ENCODE data around the gene UGDH. TPM values are rescaled to one million over a fixed set of nuclear protein-coding genes. Genes with fewer than 3 reads are reported as not detected.

UGDH gene
- total and polyA plus RNA-seq, 2 of the 8 experiments (the other 6 are each of a cell fraction or from before 2014, with no cell fraction given): 32.0 to 128 TPM

- Histone ChIP-seq H3K4ac (replicated peaks; ENCODE audit: insufficient read length, low read depth, low read length) (no peak overlapping the region), H2AK5ac (ENCODE audit: low read depth, low read length) (no peak overlapping the region), H2BK5ac (ENCODE audit: low read depth, low read length) (no peak overlapping the region), H3K23me2 (ENCODE audit: low read depth, low read length) (no peaks in the 10 kb centered on the region), H3K4me1 (replicated peaks in 1 of 4; ENCODE audit: control insufficient read depth in 3 of 4, insufficient read depth in 4 of 4, low read length in 3 of 4) (peaks cover 0 to 3% (median 0%) of the 10 kb centered on the region in 4 experiments; a peak in 1 of 7 replicates), H3K56ac (replicated peaks; ENCODE audit: insufficient read length, low read depth, low read length) (no peak overlapping the region), H3K14ac (ENCODE audit: insufficient read length) (no peak overlapping the region), H4K20me1 (replicated peaks in 1 of 2; ENCODE audit: control insufficient read depth in 1 of 2, insufficient read depth in 2 of 2, low read length in 2 of 2) (no peaks in the 10 kb centered on the region), H3K36me3 (ENCODE audit: control insufficient read depth in 2 of 4, insufficient read depth in 4 of 4, low read length in 3 of 4) (peaks cover 0 to under 1% (median 0%) of the 10 kb centered on the region in 4 experiments; a peak in 1 of 8 replicates), H3K4me3 (ENCODE audit: extremely low read depth in 1 of 4, insufficient read depth in 2 of 4, low read depth in 3 of 4, low read length in 4 of 4) (no peak overlapping the region), H3K27ac (ENCODE audit: low read depth, low read length) (no peak overlapping the region), H2BK120ac (replicated peaks; ENCODE audit: low read depth, low read length) (no peak overlapping the region), H4K91ac (replicated peaks; ENCODE audit: insufficient read length, low read length) (no peak overlapping the region), H2BK12ac (ENCODE audit: low read depth, low read length) (no peak overlapping the region), H2AFZ (ENCODE audit: low read length) (no peak overlapping the region), H3K9ac (replicated peaks in 1 of 4; ENCODE audit: extremely low read depth in 1 of 4, low read depth in 3 of 4, low read length in 3 of 4) (no peak overlapping the region), H3K4me2 (ENCODE audit: insufficient read depth in 1 of 2, low read depth in 2 of 2, low read length in 2 of 2) (no peak overlapping the region), H3K79me1 (ENCODE audit: low read depth, low read length) (no peaks in the 10 kb centered on the region), H3K18ac (ENCODE audit: extremely low read depth, low read length) (no peak overlapping the region), H3K79me2 (ENCODE audit: control insufficient read depth in 1 of 2, insufficient read depth in 2 of 2, low read length in 2 of 2) (no peaks in the 10 kb centered on the region), H4K5ac (ENCODE audit: insufficient read length, low read depth, low read length) (no peak overlapping the region), H3K27me3 (replicated peaks in 1 of 4; ENCODE audit: control insufficient read depth in 3 of 4, extremely low read depth in 1 of 4, insufficient read depth in 3 of 4, low read length in 3 of 4) (no peaks in the 10 kb centered on the region), H3K23ac (ENCODE audit: insufficient read length) (no peak overlapping the region), H2BK15ac (ENCODE audit: low read length) (no peak overlapping the region), H2BK20ac (ENCODE audit: low read length) (no peak overlapping the region), H4K8ac (ENCODE audit: extremely low read depth, insufficient read depth, low read length) (no peak overlapping the region), H3K9me3 (ENCODE audit: insufficient read depth in 2 of 2, low read depth in 1 of 2, low read length in 1 of 2) (no peaks in the 10 kb centered on the region)
- DNase-seq (ENCODE audit: low read depth in 1 of 2, low spot score in 2 of 2) (no peak), FAIRE-seq (no peak)
- ChIA-PET CTCF (ENCODE audit: partially characterized antibody) (interaction anchor here (0.6 kb wide), 1 partner anchor 35 kb away, joined by 4 read pairs; no protein-coding TSS in a partner anchor), POLR2A (ENCODE audit: partially characterized antibody) (interaction anchor here (1.1 to 3.2 kb wide), 2 partner anchors 78 to 101 kb away, joined by 3 to 12 read pairs; partner anchors contain the start of genes LIAS and RPL9)
- WGBS, 2 experiments (ENCODE audit: extremely low coverage in 1 of 2, insufficient coverage in 1 of 2, insufficient read length in 1 of 2, insufficient replicate concordance in 2 of 2, low coverage in 1 of 2, low lambda C conversion rate in 2 of 2, missing lambda C conversion rate in 1 of 2): 92% methylated on average over 9 of the region's 9 CpGs; no CpG with 5 or more reads in 1 of the 2 experiments
- TF ChIP-seq MAX (IDR thresholded peaks at IDR 0.05) (no peak), POLR2AphosphoS5 (IDR thresholded peaks at IDR 0.05; ENCODE audit: low read depth, low read length) (no peak), BCL11A (IDR thresholded peaks at IDR 0.05; ENCODE audit: low read depth in 2 of 2, low read length in 2 of 2) (no peak), EZH2 (IDR thresholded peaks at IDR 0.05; ENCODE audit: low read depth, low read length, severe bottlenecking) (no peak), ATF3 (IDR thresholded peaks at IDR 0.05; ENCODE audit: insufficient read depth, low read depth, low read length) (no peak), E2F6 (IDR thresholded peaks at IDR 0.05) (no peak), SIN3A (conservative IDR thresholded peaks at IDR 0.05 in 1 of 2, IDR thresholded peaks at IDR 0.05 in 1 of 2; ENCODE audit: low read depth in 1 of 2, low read length in 2 of 2) (no peak), USF2 (IDR thresholded peaks at IDR 0.05; ENCODE audit: low read length) (no peak)
Measured at GRCh38 chr4:39559626-39560025, 32.4 kb upstream of the UGDH start.

Measured in H1 (cell line).